AG04449 (cell line): ENCODE results near the gene MPP4.

Experiments used
- CTCF ChIA-PET: fragments of 350-600 bp; formaldehyde crosslinking; extraction: SDS; loops from one replicate; lab custom pipeline; 2021; ENCODE audit warnings: antibody characterized with exemption; lab: Yijun Ruan, JAX
- POLR2A ChIA-PET: fragments of 400-600, 350-600 bp; formaldehyde crosslinking; extraction: SDS; loops from one replicate; lab custom pipeline; 2020; ENCODE audit warnings: antibody characterized with exemption, inconsistent platforms; lab: Yijun Ruan, JAX
- DNase-seq: peaks from one replicate; pipeline ENCODE4 v3.0.0-alpha.2; 2010; ENCODE audit warnings: low read depth, low spot score
- H3K4me3 ChIP-seq: 2 replicates; pipeline ENCODE4 v1.5.1; 2011; ENCODE audit warnings: low read depth, mild to moderate bottlenecking, control low read depth, low read length
- CTCF ChIP-seq: IDR thresholded peaks from one replicate; pipeline ENCODE4 v1.5.1; 2011; ENCODE audit warnings: mild to moderate bottlenecking, moderate library complexity, low read length, control low read depth, inconsistent platforms; ENCODE audit not compliant: insufficient read depth; ENCODE audit errors: missing control alignments

Gene MPP4

GRCh38 chr2:201715459-201715858 is 17.0 kb upstream of the MPP4 start:
- H3K4me3 ChIP-seq: no peak overlapping the region
- DNase-seq: no peak
- TF ChIP-seq CTCF: no peak
- CTCF ChIA-PET: no interaction called here
- POLR2A ChIA-PET: interaction anchor here (0.6 kb wide), 1 partner anchor 19 kb away, joined by 3 read pairs; no protein-coding TSS in a partner anchor

- no peak overlapping the region for H3K4me3 ChIP-seq
- no peak for DNase-seq
- ChIA-PET CTCF (interaction anchor here (0.5 kb wide), 1 partner anchor 151 kb away, joined by 3 read pairs; no protein-coding TSS in a partner anchor), POLR2A (no interaction called here)
- no peak for TF ChIP-seq CTCF
Measured at GRCh38 chr2:201712726-201713125, 14.3 kb upstream of the MPP4 start.

- ChIA-PET POLR2A (no interaction called here), CTCF (interaction anchor here (1.1 to 2.6 kb wide), 6 partner anchors 8 to 478 kb away, joined by 3 to 10 read pairs (median 4); partner anchors contain the start of gene TMEM237)
- no peak for TF ChIP-seq CTCF
- H3K4me3 ChIP-seq: no peak overlapping the region
- no peak for DNase-seq
Measured at GRCh38 chr2:201709747-201710146, 11.3 kb upstream of the MPP4 start.

GRCh38 chr2:201709049-201709448 is 10.6 kb upstream of the MPP4 start:
- no peak overlapping the region for H3K4me3 ChIP-seq
- TF ChIP-seq CTCF: no peak
- DNase-seq: no peak
- POLR2A ChIA-PET: no interaction called here
- CTCF ChIA-PET: interaction anchor here (1.1 to 2.6 kb wide), 7 partner anchors 9 to 477 kb away, joined by 3 to 10 read pairs (median 5); partner anchors contain the start of gene TMEM237

- CTCF ChIA-PET: interaction anchor here (1.0 to 1.7 kb wide), 7 partner anchors 9 to 471 kb away, joined by 3 to 7 read pairs (median 6); partner anchors contain the start of gene MPP4
- no peak overlapping the region for H3K4me3 ChIP-seq
- POLR2A ChIA-PET: interaction anchor here (0.9 to 1.1 kb wide), 2 partner anchors 11 to 257 kb away, joined by 3 to 5 read pairs; partner anchors contain the start of genes STRADB and TRAK2
- TF ChIP-seq CTCF: peak; percentile 20
- DNase-seq: no peak
Measured at GRCh38 chr2:201707753-201708152, 9.3 kb upstream of the MPP4 start.

- H3K4me3 ChIP-seq: no peak overlapping the region
- TF ChIP-seq CTCF: no peak
- ChIA-PET CTCF (interaction anchor here (0.8 to 1.8 kb wide), 8 partner anchors 8 to 470 kb away, joined by 3 to 7 read pairs (median 4); partner anchors contain the start of gene MPP4), POLR2A (interaction anchor here (0.9 to 1.1 kb wide), 2 partner anchors 10 to 256 kb away, joined by 3 to 5 read pairs; partner anchors contain the start of genes STRADB and TRAK2)
- no peak for DNase-seq
Measured at GRCh38 chr2:201707142-201707541, 8.7 kb upstream of the MPP4 start.
